ENCODE data around the gene CKAP2L.
"Not testable (repeated sequence)": the region's sequence is repeated elsewhere in the genome, so short reads cannot be mapped to it uniquely, and the experiment has no call there.

Gene CKAP2L

DNA sequence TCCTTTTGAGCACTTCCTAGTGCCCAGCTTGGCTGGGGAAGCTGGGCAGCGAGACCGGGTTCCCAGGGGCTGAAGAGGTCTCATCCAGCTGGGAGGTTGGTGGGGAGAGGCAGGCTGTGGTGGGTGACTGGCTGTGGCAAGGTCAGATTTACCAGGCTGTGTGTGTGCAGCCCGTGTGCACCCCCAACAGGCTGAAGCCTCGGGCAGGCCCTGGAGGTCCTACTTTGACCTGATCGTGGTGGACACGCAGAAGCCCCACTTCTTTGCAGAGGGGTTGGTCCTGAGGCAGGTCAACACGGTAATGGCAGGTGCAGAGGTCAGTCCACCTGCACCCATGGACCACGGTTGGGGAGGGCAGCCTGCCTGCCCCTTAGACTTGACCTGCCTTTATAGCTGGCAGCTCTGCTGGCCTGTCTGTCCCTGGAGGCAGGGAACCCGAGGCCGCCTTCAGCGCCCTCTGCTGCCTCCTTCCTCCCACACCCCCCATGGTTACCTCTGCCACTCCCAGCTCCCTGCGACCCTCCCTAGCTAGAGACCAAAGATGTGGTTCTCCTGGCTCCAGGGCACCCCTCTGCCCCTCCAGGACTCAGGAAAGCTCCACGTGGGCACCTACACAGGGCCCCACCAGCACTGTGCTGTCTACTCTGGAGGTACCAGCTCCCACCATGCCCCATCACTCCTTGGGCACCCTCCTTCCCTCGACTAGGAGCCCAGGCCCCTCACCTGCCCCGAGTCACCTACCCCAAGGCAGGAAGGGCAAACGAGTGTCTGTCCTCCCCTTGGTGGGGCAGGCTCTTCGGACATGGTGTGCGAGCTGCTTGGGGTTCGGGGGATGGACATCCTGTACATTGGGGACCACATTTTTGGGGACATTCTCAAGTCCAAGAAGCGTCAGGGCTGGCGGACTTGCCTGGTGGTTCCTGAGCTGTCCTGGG, 39.6 kb downstream of the CKAP2L start:
- no peak for DNase-seq

DNA sequence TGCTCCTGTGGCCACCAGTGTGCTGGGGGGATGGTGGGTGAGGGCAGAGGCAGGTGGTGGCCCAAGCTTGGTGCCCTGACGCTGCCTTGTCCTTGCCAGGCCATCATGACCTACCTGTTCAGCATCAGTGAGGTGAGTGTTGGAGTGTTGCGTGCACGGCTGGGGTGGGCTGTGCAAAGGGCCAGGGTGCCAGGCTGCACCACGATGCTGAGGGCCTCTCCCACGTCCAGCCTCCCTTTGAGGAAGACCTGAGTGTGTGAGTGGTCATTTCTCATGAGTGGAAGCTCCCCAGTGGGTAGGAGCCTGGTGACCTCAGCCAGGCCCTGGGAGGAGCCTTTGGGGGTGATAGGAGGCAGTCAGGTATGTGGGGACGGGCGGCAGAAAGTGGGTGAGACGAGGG, 40.4 kb downstream of the CKAP2L start:
- no peak for DNase-seq

DNA sequence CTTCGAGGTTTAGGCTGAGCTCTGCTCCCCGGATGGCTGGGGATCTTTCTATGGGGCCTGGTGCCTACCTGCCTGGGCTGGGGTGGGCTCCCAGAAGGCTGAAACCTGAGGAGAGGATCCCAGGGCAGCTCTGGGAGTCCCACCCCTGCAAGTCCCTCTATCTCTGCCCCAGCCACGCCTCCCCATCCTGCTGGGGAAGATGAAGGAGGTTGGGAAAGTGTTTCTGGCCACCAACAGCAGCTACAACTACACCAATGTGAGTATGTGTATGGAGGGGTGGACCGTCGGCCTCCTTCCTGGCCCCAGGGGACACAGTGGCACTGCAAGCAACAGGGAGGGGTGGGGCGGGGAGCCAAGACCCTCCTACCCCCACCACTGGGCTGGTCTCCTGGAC, 40.9 kb downstream of the CKAP2L start:
- DNase-seq = no peak

DNA sequence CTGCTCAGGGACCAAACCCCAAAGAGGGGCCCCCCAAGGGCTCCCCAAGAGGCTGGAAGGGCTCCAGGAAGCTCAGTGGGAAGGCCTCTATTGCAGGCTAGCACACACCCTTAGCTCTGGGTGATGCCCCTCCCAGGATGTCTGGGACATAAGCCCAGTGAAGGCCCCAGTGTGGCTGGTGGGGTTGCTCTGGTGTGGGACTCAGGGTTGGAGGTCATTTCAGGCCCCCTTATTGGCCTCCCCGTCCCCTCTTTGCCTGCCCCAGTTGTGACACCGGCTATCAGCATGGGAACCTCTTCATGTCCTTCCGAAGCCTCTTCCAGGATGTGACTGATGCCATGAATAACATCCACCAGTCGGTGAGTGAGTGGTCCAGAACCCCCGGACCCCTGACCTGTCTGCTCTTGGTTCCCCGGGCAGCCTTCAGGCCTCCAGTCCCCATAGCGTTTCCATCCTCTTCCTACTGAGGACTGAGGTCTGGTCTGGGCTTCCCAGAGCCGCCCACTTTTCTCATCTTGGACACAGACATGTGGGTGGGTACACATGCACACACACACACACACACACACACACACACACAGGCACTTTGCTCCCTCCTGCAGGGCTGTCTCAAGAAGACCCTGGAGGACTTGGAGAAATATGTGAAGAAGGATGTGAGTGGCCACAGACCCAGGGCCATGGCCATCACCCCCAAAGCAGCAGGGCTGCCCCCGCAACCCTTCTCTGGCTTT, 41.4 kb downstream of the CKAP2L start:
- DNase-seq = no peak

DNA sequence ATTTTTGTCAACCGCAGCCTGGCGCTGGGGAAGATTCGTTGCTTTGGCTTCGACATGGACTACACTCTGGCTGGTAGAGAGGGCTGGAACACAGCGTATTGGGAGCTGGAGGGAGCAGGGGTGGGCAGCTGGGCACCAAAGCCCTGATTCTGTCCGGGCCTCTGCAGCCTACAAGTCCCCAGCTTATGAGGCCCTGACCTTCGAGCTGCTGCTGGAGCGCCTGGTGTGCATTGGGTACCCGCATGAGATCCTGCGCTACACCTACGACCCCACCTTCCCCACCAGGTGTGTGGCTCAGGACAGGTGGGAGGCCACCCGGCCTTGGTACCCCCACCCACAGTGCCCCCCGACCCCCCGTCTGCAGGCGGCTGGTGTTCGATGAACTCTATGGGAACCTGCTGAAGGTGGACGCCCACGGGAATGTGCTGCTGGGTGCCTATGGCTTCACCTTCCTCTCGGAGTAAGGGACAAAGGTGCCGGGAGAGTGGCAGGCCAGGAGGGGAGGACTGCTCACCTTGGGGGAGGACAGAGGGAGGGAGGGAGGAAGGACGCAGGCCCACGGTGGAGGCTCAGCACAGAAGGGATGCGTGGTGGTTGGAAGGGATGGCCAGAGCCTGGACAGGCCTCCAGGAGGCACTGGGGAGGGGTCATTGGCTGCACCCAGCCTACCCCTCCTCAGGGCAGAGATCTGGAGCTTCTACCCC, 42.4 kb downstream of the CKAP2L start:
- DNase-seq = no peak

DNA sequence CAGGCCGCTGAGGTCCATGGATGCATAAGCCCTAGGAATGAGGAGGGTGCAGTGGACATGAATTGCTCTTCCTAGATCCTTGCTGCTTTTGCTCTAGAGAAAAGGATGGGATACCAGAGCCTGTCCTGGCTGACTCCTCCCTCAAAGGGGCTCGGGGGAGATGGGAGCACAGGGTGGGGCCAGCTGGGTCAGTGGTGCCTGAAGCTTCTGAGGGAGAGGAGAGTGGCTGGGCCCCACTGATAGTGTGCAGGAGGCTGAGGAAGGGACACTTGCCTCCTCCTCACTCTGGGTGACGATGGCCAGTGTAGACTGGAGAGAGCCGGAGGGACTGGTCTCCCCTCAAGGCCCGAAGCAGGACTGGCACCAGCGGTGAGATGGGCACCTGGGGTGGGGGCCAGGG, 43.6 kb downstream of the CKAP2L start, which contains the start of gene NT5DC4:
Gene NT5DC4, plus strand, starts transcription at position 236 of the 400 bp plus-strand sequence. Its CDS starts 60 bp downstream, at position 296.
- no peak for DNase-seq

DNA sequence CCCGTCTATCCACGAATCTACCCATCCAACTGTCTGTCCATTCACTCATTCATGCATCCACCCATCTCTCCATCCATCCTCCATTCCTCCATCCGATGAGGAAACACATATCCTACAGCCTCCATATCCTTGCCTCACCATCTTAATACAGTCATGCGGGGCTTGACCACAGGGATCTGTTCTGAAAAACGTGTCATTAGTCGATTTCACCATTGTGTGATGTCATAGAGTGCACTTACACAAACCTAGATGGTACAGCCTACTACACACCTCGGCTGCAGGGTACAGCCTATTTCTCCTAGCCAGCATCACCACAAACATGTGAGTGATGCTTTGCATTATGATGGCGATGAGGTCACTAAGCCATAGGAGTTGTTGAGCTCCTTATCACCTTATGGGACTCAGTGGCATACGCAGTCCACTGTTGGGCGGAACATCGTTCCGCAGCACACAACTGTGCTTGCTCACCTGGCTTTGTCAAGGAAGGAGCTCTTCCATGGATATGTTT, 45.5 kb downstream of the CKAP2L start:
- DNase-seq = no peak

DNA sequence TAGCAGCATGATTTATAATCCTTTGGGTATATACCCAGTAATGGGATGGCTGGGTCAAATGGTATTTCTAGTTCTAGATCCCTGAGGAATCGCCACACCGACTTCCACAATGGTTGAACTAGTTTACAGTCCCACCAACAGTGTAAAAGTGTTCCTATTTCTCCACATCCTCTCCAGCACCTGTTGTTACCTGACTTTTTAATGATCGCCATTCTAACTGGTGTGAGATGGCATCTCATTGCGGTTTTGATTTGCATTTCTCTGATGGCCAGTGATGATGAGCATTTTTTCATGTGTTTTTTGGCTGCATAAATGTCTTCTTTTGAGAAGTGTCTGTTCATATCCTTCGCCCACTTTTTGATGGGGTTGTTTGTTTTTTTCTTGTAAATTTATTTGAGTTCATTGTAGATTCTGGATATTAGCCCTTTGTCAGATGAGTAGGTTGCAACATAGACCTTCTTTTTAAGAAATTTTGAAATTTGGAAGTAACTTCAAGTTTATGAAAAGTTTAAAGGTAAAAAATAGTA, 47.5 kb downstream of the CKAP2L start:
- not testable (repeated sequence) for DNase-seq

DNA sequence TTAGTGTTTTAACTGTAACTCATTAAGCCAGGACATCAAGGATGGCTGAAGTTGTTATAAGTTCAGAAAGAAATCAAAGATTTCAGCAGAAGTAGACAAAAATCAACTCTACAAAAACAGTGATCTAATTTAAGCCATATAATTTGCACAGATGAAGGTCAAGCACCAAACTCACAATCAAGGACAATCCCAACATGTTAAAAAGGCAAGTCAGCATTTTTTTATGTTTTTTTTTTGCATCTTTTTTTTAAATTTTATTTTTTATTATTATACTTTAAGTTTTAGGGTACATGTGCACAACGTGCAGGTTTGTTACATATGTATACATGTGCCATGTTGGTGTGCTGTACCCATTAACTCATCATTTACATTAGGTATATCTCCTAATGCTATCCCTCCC, 48.3 kb downstream of the CKAP2L start:
- not testable (repeated sequence) for DNase-seq

DNA sequence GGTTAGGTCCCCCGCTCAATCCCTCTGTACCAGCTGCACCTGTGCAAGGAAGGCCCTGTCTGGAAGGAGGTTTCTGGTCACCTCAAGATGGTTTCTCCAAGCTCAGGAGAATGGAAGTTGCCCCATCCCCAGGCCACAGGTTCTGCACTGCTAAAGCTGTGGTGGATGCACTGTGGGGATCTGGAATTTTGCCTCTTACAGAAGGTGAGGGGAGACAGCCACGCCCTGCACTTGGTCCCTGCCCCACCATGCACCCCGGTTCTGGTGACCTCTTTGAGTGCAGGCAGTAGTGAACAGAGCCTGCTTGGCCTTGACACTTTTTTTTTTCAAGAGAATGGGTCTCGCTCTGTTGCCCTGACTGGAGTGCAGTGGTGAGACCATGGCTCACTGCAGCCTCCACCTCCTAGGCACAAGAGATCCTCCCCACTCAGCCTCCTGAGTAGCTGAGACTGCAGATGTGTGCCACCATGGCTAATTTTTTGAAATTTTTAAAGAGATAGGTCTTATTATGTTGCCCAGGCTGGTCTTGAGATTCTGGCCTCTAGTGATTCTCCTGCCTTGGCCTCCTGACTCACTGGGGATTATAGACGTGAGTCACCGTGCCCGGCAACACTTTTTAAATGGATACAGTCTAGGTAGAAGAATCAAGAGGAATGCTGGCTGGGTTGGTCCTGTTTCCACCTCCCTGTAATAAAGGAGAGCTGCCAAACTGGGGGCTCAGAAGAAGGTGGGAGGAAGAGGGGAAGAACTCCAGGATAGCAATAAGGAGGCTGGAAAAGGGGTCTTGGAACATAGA, 49.4 kb downstream of the CKAP2L start:
- no peak for DNase-seq

DNA sequence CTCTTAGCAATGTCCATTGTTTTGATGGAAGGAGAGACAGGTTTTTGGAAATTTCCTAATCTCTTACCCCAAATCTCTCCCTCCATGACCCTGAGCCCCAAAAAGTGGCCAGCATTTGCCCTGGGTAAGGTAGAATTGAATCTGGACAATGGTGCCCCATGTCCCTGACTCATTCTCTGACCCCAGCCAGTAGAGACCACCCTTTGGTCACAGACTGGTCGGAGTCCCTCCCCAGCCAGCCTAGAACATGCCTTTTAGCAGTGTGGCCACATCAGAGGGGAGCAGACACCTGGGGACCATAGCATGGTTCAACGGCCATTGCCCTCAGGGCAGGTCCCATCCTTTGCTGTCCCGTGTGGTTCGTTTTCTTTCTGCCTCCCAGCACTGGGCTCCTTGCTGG, 50.1 kb downstream of the CKAP2L start:
- DNase-seq = no peak

DNA sequence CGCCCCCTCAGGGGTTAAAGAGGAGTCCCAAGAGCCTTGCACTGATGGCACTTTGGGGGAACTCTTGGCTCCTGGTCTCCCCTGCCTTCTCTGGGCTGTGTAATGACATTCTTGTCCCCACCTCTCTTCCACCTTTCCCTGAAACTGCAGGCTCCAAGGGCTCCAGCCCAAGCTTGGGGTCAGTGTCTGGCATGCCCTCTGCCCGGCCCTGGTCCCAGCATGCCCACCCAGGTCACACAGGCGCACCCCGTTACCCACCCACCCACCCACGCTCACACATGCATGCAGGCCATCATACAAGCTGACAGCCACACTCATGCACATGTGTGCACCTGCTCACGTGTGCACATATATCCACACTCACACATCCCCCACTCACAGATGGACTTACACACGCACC, 50.5 kb downstream of the CKAP2L start:
- no peak for DNase-seq

DNA sequence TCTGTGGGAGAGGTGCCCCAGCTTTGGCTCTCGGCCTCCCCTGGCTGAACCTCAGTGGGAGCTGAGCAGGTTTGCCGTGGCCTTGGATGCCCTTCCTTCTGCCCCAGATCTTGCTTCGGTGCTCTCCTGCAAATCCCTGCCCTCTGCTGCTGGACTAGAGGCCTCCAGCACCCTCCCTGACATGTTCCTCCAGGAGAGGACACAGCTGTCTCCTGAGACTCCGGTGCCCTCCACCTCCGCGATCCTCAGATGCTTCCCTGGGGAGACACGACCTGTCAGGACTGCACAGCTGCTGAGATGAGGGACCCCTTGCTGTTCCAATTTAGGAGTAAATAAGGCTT, 50.9 kb downstream of the CKAP2L start:
- no peak for DNase-seq

DNA sequence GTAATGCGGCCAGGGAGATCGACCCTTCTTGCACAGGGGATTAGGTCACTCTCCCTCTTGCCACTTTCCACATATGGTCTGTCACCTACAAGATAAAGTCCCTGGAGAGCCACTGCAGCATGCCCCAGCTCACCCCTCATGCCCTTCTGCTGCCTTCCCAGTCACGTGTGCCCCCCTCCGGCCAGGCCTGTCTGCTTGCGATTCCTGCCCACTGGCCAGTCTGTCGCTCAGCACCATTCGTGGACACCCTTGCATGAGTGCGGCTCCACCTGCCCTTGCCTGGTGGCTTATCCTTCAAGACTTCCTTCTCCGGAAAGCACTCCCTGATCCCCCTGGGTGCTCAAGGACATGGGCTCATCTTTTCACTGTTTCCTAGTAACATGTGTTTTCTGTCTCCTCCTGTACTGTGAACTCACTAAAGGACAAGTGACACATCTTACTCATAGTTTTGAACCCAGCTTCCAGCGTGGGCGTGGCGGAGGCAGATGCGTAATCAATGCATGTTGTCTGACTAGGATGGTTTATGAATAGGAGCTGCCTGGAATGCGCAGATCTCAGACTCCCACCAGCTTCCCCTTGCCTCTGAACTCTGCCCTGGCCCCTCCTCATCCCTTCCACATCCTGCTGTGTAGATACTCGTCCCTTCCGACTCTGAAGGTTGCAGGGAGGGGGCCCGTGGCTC, 51.4 kb downstream of the CKAP2L start:
- no peak for DNase-seq

DNA sequence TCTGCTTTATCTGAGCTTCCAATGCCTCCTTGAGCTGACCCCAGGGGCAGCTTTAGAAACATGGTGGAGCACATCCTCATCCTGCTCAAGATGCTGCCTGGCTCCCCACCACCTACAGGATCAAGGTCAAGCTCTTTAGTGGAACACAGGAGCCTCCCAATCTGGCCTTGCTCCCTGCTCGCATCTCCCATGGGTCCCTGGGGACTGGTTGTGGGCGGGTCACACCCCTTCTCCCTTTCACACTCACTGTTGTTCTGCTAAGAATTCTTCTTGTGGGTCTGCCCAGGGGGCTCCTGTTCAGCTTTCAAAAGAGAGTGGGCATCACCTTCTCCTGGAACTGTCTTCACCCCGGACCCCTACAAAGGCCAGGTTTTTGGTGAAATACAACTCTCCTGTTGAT, 51.9 kb downstream of the CKAP2L start:
- no peak for DNase-seq

DNA sequence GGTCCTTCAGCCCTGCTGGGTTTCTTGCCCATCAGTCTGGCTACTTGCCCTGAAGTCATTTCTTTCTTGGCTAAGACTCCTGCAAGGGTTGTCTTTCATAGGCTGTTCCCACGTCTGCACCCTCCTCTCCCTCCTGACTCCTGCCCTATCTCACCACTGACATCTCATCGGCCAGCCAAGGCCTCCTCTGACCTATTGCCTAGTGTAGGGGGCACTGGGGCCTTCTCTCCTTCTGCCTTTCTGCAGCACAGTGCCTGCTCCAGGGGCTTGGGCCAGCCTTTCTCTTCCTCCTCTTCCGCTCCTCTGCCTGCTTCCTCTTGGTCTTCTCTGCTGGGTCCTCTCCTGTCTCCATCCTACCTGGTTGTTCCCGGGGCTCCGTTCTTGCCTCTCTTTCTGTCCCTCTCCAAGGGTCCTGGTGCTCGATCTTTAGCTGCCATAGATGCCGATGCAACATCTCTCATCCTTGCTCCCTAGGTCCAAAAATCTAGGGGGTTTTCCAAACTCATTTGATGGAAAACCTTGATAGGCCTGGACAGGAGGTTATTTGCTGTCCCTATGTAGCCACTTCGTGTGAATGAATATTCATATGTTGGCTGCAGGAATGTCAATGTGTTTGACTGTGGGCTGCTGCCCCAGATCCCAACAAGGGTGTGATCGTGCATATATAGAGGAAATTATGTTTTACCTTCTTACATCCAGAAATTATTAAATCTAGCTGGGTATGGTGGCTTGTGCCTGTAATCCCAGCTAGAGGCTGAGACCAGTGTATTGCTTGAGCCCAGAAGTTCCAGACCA, 53.3 kb downstream of the CKAP2L start:
- DNase-seq = no peak

DNA sequence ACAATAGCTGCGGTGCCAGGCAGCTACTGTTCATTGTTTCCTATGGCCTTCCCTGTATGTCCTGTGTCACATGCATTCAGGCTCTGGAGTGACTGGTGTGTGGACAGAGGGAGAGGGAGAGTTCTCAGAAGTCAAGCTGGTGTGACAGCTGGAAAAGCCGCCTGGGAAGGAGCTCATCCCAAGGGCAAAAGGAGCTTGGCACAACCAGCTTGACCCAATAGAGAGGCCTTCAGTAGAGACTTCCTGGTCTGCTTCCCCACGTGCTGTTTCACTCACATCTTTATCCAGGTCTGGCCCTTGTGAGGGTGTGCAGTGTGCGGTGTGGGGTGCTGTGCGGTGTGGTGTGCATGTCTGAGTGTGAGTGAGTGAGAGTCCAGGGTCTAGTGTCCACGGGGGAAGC, 54.7 kb downstream of the CKAP2L start:
- no peak for DNase-seq

DNA sequence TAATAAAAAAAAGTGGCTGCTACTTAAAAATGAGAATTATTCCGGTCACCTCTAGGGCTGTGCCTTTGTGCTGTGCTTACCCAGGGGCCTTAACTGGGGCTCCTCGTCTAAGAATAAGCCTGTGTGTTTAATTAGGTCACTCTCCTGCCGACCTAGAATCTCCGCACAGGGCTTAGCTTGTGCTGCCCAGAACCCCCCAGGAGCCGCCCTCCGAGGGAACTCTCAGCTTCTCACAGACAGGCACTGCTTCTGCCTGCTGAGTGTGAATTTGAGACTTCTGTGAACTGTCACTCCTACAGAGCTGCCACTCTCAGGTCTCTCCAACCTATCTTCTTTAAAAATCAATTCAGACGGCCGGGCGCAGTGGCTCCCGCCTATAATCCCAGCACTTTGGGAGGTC, 55.4 kb downstream of the CKAP2L start:
- no peak for DNase-seq

DNA sequence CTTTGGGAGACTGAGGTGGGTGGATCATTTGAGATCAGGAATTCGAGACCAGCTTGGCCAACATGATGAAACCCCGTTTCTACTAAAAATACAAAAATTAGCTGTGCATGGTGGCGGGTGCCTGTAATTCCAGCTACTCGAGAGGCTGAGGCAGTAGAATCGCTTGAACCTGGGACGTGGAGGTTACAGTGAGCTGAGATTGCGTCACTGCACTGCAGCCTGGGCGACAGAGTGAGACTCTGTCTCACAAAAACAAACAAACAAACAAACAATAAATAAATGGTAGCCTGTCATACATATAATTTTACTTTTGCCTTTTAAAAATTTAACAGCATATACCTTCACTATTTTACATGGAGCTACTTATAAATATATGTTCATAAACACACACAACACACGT, 57.5 kb downstream of the CKAP2L start:
- not testable (repeated sequence) for DNase-seq

DNA sequence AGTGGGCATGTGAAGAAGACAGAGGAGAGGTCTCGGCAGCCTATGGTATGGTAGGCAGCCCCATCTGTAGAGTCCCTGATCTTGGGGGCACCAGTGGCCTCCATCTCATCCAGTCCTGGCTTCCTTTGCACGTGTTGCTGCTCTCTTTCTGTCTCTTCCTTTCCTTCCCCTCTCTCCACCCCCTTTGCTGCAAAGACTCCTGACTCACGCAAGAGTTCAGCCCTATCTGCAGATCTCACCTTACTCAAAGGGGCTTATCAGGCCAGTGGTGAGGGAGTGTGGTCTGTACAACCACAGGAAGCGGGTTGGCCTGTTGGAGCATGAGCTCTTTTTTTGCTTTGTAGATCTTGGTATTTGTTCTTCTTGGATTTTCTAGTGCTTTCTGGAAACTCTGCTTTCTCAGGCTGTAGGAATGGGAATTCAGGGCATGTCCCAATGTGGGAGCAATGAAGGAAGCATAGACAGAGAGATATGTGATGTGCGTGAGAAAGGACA, 58.2 kb downstream of the CKAP2L start:
- no peak for DNase-seq

DNA sequence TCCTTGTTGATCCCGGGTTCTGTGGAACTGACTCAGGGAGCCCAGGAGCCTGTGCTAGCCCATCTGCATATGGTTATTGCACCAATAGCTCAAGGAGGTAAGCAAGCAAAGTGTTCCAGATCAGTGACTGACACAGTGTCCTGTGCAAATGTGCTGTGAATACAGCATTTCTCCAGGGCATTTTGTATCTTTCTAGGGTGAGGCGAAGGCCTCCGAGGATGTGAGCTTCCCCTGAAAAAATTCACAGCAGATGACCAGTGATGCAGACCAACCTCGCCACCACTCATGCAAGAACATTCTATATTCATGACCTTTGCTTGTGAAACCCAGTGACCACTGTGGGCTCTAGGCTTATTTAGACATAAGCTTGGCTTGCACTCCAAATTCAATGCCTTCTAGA, 58.8 kb downstream of the CKAP2L start:
- DNase-seq = no peak

Data from NCI-H1092 treated with DMSO at 0.1 percent for 48 hours (cell line).